HepG2 (cell line): ENCODE results near the gene NAPEPLD. TPM values are rescaled to one million over a fixed set of nuclear protein-coding genes. Genes with fewer than 3 reads are reported as not detected.

ENCODE experiments used
- AKNA ChIP-seq: sonication (generic); formaldehyde crosslinking; IDR thresholded peaks from 2 replicates; pipeline ENCODE4 v1.4.0; 2020; ENCODE audit warnings: missing genetic modification reagents, borderline replicate concordance
- CERS6 ChIP-seq: sonication (generic); formaldehyde crosslinking; IDR thresholded peaks from 2 replicates; pipeline ENCODE4 v1.5.0; 2020; ENCODE audit warnings: missing genetic modification reagents
- DNMT1 ChIP-seq: sonication (generic); formaldehyde crosslinking; IDR thresholded peaks from 2 replicates; pipeline ENCODE4 v1.5.1; 2020; ENCODE audit warnings: mild to moderate bottlenecking, missing genetic modification reagents
- MAZ ChIP-seq, 2 experiments: sonication (generic) in 1 of 2; formaldehyde crosslinking in 1 of 2; IDR thresholded peaks; 2 replicates each; pipeline versions ENCODE4 v1.5.0 to v1.6.1; 2012 to 2020; ENCODE audit warnings: low read depth in 2 of 2, mild to moderate bottlenecking in 2 of 2, borderline replicate concordance in 1 of 2, improper control_type of control experiment in 1 of 2, low read length in 1 of 2, missing genetic modification reagents in 1 of 2, moderate library complexity in 1 of 2
- MBNL3 ChIP-seq: fragments of 250-450 bp; sonication (Bioruptor Pico); conservative IDR thresholded peaks from 2 replicates; pipeline ENCODE4 v1.8.0; 2022; ENCODE audit warnings: mild to moderate bottlenecking, inconsistent platforms
- PHF8 ChIP-seq: sonication (generic); formaldehyde crosslinking; IDR thresholded peaks from 2 replicates; pipeline ENCODE4 v1.5.0; 2020; ENCODE audit warnings: missing genetic modification reagents
- RXRB ChIP-seq: IDR thresholded peaks from 2 replicates; pipeline ENCODE4 v1.6.1; 2016; ENCODE audit warnings: borderline replicate concordance, missing genetic modification reagents, missing compliant biosample characterization
- SATB2 ChIP-seq: sonication (generic); formaldehyde crosslinking; IDR thresholded peaks from 2 replicates; pipeline ENCODE4 v1.5.0; 2020; ENCODE audit warnings: missing genetic modification reagents
- SIN3B ChIP-seq: fragments of 150-350 bp; IDR thresholded peaks from 2 replicates; pipeline ENCODE4 v1.6.1; 2014; ENCODE audit warnings: low read length
- SMAD9 ChIP-seq: sonication (generic); formaldehyde crosslinking; IDR thresholded peaks from 2 replicates; pipeline ENCODE4 v1.5.1; 2020; ENCODE audit warnings: mild to moderate bottlenecking, missing genetic modification reagents
- SNAPC5 ChIP-seq: sonication (generic); formaldehyde crosslinking; IDR thresholded peaks from 2 replicates; pipeline ENCODE4 v1.8.1; 2023; ENCODE audit warnings: mild to moderate bottlenecking, missing genetic modification reagents, borderline replicate concordance
- SRF ChIP-seq: IDR thresholded peaks from 2 replicates; pipeline ENCODE4 v1.6.1; 2011; ENCODE audit warnings: mild to moderate bottlenecking, low read depth, low read length, moderate library complexity
- TFDP1 ChIP-seq: IDR thresholded peaks from 2 replicates; pipeline ENCODE4 v1.6.1; 2016; ENCODE audit warnings: missing compliant biosample characterization, missing genetic modification reagents, borderline replicate concordance
- ZBTB4 ChIP-seq: sonication (generic); formaldehyde crosslinking; IDR thresholded peaks from 2 replicates; pipeline ENCODE4 v1.4.0; 2020; ENCODE audit warnings: missing genetic modification reagents, mild to moderate bottlenecking, borderline replicate concordance
- ZNF547 ChIP-seq: sonication (generic); formaldehyde crosslinking; IDR thresholded peaks from 2 replicates; pipeline ENCODE4 v1.5.1; 2020; ENCODE audit warnings: mild to moderate bottlenecking, missing genetic modification reagents
- ZNF572 ChIP-seq: sonication (generic); formaldehyde crosslinking; IDR thresholded peaks from 2 replicates; pipeline ENCODE4 v1.5.1; 2020; ENCODE audit warnings: mild to moderate bottlenecking, missing genetic modification reagents
- ZNF713 ChIP-seq: sonication (generic); formaldehyde crosslinking; IDR thresholded peaks from 2 replicates; pipeline ENCODE4 v1.4.0; 2020; ENCODE audit warnings: mild to moderate bottlenecking, missing genetic modification reagents
- polyA plus RNA-seq, 8 experiments: library from polyadenylated mRNA; depleted of rRNA in 3 of 8; stranded (reverse) in 7 of 8; unstranded in 1 of 8; fragments of >200 nt; fragmentation: Illumina TruSeq in 4 of 8; extraction: Trizol in 4 of 8; gene quantifications; 2 replicates each; pipeline versions ENCODE4 v1.2.1 to v1.2.3, GENCODE V29; 2011 to 2016; ENCODE audit warnings: low read depth in 4 of 8, missing spikeins in 1 of 8, mixed read lengths in 1 of 8; ENCODE audit not compliant: insufficient read depth in 1 of 8
- total RNA-seq, 5 experiments: library from RNA; depleted of rRNA; stranded (reverse); fragments of >200 nt; fragmentation: Illumina TruSeq; extraction: Trizol; gene quantifications; 2 replicates each; pipeline ENCODE4 v1.2.3, GENCODE V29; 2016; ENCODE audit warnings: low read depth in 1 of 5

NAPEPLD gene
- total and polyA plus RNA-seq, 2 of the 13 experiments (the other 11 are each of a cell fraction or from before 2014, with no cell fraction given): 3.4 to 5.6 TPM

GRCh38 chr7:103148994-103149807, at the start of gene NAPEPLD (continued):
- TF ChIP-seq SNAPC5 (no peak), RXRB (CRISPR knock-in tag) (peak; percentile 38; the same call in 1 of the 2 replicates), ZNF572 (CRISPR knock-in tag) (0 out of 2 replicates have a peak, but pooled peaks have one; percentile 49), TFDP1 (CRISPR knock-in tag) (peak; percentile 66; the same call in 1 of the 2 replicates), SRF (no peak), PHF8 (CRISPR knock-in tag) (peak; percentile 92), MBNL3 (CRISPR knock-in tag) (0 out of 2 replicates have a peak, but pooled peaks have one; percentile 69), ZNF713 (0 out of 2 replicates have a peak, but pooled peaks have one; percentile 68), SMAD9 (CRISPR knock-in tag) (0 out of 2 replicates have a peak, but pooled peaks have one; percentile 86), MAZ (IDR thresholded peaks at IDR 0.05; ENCODE audit: borderline replicate concordance, low read depth, low read length) (no peak), MAZ (CRISPR knock-in tag; IDR thresholded peaks at IDR 0.05; ENCODE audit: low read depth) (peak; percentile 66; the same call in 1 of the 2 replicates), AKNA (CRISPR knock-in tag) (peak; percentile 81; the same call in 1 of the 2 replicates), CERS6 (CRISPR knock-in tag) (no peak), ZBTB4 (CRISPR knock-in tag) (peak; percentile 97; the same call in 1 of the 2 replicates), SIN3B (no peak), ZNF547 (peak; percentile 75), SATB2 (no peak; the same call in 1 of the 2 replicates), DNMT1 (CRISPR knock-in tag) (0 out of 2 replicates have a peak, but pooled peaks have one; percentile 39)
